GM18861 (cell line): ENCODE data around the gene CDA.
"Not testable (repeated sequence)": the region's sequence is repeated elsewhere in the genome, so short reads cannot be mapped to it uniquely, and the experiment has no call there.

Experiments
- ATAC-seq: cut with Tn5 transposase; IDR thresholded peaks from one replicate; pipeline ENCODE4 v1.9.1; 2021; ENCODE audit not compliant: unreplicated experiment

Gene CDA

GRCh38 chr1:20586953-20587660 lies 1.8 kb upstream of the CDA start:
- ATAC-seq, result no peak

GRCh38 chr1:20587661-20588053 lies 1.2 kb upstream of the CDA start:
- ATAC-seq, result no peak

GRCh38 chr1:20589331-20590278 lies 708 bp downstream of the CDA start:
- ATAC-seq, result no peak

- no peak for ATAC-seq
Measured at GRCh38 chr1:20590306-20590777, 1.4 kb downstream of the CDA start.

- ATAC-seq, result no peak
Measured at GRCh38 chr1:20593756-20594155, 4.9 kb downstream of the CDA start.

- no peak for ATAC-seq
Measured at GRCh38 chr1:20594746-20595145, 5.8 kb downstream of the CDA start.

DNA sequence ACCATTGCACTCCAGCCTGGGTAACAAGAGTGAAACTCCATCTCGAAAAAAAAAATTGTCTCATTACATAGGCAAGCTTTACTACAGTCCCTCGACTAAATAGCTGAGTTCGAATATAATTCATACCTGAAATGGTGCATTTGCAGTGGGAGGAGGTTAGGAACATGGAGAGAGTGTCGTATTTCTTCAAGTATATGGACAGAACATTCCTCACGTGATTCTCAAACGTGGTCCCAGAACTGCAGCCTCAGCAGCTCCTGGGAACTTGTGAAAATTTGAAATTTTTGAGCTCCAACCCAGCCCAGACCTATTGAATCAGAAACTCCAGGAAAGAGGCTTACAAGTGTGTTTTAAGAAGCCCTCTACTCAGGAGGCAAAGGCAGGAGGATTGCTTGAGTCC lies 7.2 kb downstream of the CDA start:
- ATAC-seq, result no peak

- no peak for ATAC-seq
Measured at GRCh38 chr1:20597650-20598049, 8.8 kb downstream of the CDA start.

DNA sequence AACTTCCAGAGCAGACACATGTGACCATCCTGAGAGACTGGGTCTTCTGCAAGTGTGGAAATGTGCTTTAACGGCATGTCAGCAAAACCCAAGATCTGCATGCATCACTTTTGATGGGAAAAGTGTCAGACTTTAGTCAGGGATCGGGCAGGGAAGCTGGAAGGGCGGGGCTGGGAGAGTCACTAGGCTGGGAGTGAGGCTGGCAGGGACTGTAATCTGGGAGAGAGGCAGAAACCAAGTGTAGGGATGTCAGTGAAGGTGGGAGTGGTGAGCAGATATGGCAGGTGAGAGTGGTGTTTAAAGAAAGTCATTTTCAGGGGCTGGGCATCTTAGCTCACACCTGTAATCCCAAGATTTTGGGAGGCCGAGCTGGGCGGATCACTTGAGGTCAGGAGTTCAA lies 11.3 kb downstream of the CDA start:
- no peak for ATAC-seq

DNA sequence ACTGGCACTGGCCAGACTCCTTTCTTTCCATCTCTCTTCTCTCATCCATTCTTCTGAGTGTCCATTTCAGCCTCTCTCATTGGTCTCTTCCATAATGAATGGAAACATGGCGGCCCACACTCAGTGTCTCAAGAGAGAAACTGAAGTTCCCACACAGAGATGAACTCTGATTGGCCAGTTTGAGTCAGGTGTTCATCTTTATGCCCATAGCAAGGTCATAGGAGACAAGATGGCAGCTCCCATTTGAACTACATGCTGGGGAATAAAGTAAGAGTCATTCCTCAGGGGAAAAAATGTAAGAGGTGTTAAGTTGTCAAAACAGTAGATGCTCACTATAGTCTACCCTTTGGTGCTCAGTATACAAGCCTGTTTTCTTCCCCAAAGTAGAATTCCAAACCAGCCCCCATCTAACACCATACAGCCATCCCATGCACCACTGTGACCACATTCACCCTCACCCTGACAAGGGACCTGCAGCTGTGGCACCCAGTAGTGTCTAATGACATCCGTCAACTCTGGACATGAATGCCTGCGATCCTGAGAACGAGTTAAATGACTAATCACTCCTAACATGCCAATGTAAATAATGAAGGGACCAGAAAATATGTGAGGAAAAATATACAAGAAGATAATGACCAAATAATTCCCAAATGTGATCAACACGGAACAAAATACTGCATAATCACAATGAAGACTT lies 12.4 kb downstream of the CDA start:
- ATAC-seq, result no peak

DNA sequence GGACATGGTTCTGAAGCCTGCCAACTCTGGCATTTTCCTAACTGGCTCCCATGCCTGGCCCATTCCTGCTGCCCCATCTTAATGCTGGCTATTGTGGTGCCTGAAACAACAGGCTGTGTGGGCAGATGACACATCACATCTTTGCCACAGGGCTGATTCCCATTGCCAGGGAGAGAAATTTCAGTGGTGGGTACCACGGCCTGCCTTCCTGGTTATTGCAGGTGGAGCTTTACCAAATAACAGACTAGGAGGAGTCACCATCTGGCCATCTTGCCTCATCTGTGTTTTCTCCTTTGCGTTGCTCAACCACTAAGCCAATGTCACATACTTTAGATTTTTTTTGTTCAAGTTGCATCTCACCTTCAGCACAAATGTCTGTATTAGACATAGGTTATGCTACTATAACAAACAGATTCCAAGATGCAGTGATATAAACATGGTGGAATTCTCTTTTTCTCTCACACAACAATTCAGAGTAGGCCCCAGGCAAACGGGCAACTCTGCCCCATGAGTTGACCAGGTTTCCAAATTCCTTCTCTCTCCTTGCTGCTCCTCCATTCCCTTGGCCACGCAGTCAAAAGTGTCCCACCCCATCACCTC lies 14.1 kb downstream of the CDA start:
- ATAC-seq, result no peak

DNA sequence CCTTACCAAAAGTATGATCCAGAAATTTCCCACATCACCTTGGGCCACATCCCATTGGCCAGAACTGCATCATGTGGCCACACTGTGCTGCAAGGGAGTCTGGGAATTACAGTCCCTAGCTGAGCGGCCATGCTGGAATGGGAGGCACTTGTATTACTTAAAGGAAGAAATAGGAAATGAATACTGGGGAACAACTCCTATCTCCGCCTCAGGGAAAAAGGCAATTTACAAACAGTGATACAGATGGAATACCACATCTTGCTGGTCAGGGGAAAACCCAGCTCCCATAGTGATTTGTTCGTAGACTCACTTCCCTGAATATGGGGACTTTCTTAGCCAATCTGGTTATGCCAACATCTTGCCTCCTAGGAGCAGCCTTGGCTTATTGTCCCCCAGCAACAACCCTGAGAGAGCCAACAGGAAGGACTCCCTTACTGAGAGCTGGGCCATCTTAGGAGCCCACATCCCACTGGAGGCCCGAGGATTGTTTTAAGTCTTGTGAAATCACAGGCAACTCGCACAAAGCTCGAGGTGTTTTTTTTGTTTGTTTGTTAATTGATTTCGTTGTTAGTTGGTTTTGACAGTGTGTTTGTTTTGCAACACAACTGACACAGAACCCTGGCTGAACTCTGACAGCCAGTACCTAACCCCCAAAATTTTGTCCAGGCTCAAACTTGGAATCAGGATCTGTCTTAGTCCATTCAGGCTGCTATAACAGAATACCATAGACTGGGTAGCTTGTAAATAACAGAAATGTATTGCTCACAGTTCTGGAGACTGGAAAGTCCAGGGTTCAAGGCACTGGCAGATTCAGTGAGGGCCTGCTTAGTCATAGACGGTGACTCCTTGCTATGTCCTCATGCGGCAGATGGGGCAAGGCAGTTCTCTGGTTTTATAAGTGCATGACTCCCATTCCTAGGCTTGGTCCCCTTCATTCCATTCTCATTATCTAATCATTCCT lies 14.9 kb downstream of the CDA start:
- ATAC-seq, result no peak

DNA sequence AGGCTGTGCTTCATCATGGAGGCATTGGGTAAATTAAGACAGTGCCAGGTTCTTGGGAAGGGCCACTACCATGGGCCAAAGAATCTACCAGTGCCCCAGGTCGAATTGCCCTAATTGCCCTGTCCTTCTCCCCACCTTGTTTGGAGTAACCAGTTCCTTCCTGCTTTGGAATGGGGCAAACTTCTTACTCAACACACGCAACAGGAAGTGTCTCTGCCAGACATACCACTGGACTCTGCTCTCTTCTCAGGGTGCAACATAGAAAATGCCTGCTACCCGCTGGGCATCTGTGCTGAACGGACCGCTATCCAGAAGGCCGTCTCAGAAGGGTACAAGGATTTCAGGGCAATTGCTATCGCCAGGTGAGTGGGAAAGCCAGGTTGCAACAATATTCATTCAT lies 15.8 kb downstream of the CDA start:
- ATAC-seq, result no peak

DNA sequence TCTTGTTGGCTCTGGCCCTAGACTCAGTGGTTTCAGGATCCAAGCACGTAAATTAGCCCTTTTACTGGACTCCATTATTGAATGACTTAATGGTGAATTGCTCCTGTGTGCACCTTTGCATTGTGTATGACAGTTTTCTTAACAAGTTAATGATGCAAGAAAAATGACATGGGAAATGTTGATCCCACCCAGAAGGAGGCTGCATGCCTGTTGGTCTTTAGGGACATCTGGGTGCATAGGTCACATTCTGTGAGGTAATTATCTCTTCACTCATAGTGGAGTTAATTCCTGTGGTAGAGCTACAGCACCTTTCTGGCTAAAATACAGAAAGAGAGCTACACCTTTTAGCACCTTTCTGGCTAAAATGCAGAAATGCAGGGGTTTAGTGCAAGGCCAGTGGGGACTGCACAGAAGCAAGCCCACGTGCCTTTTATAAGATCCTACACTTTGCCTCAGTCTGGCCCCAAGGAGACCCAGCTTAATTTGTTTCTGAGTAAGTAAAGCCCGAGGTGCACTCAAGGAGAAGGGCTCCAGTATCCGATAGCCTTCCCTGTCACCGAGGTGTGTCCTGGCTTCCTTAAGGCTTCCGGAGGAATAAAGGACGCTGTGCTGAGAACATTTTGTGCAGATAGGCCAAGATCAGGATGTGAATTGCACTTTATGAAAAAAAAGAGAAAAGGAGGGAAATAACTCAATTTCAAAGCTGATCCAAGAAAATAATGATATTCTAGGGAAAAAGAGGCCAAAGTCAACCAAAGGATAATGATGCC lies 18.1 kb downstream of the CDA start:
- not testable (repeated sequence) for ATAC-seq

GRCh38 chr1:20609541-20609940 lies 20.6 kb downstream of the CDA start:
- no peak for ATAC-seq

DNA sequence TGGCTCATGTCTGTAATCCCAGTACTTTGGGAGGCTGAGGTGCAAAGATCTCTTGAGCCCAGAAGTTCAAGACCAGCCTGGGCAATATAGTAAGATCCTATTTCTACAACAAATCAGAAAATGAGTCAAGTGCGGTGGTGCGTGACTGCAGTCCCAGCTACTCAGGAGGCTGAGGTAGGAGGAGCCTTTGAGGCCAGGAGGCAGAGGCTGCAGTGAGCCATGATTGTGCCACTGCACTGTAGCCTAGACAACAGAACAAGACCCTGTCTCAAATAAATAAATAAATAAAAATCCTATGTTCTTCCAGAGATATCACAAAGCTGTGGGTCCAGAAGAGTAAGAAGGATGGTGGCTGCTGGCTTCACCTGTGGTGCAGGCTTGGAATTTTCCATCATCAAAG lies 22.1 kb downstream of the CDA start:
- ATAC-seq, result no peak

- no peak for ATAC-seq
Measured at GRCh38 chr1:20611652-20612051, 22.8 kb downstream of the CDA start.

DNA sequence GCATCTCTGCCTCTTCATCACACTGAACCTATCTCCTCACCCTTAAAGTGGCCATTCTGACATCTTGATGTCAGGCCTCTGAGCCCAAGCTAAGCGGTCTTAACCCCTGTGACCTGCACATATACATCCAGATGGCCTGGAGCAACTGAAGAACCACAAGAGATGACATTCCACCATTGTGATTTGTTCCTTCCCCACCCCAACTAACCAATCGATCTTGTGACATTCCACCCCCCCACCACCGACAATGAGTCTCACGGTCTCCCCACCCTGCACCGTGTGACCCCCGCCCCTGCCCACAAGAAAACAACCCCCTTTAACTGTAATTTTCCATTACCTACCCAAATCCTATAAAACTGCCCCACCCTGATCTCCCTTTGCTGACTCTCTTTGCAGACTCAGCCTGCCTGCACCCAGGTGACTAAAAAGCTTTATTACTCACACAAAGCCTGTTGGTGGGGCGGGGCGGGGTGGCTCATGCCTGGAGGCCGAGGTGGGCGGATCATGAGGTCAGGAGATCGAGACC lies 23.4 kb downstream of the CDA start:
- no peak for ATAC-seq

- no peak for ATAC-seq
Measured at GRCh38 chr1:20614131-20614579, 25.3 kb downstream of the CDA start.
